Tibial nerve (tissue), 4 donors: ENCODE data around the gene SMAP1. TPM values are rescaled to one million over a fixed set of nuclear protein-coding genes. Genes with fewer than 3 reads are reported as not detected.

Experiments
- DNase-seq, 2 donors: peaks; one replicate each; pipeline ENCODE4 v3.0.0-alpha.2; 2019; ENCODE audit warnings: low spot score in 2 of 2
- H3K27ac ChIP-seq, 4 donors: fragments of 200-600 bp; sonication (generic) in 3 of 4; one replicate each; pipeline ENCODE4 v1.5.1; 2017 to 2019; ENCODE audit warnings: mild to moderate bottlenecking in 1 of 4
- H3K27me3 ChIP-seq, 2 donors: fragments of 200-600 bp; sonication (generic) in 1 of 2; one replicate each; pipeline versions ENCODE4 v1.5.1 to v1.6.0; 2017 to 2019
- H3K36me3 ChIP-seq, 3 donors: fragments of 200-600 bp; sonication (generic); one replicate each; pipeline ENCODE4 v1.5.1; 2018 to 2019
- H3K4me1 ChIP-seq, 4 donors: fragments of 200-600 bp; sonication (generic) in 3 of 4; one replicate each; pipeline ENCODE4 v1.5.1; 2017 to 2019
- H3K4me3 ChIP-seq, 4 donors: fragments of 200-600 bp; sonication (generic) in 3 of 4; one replicate each; pipeline ENCODE4 v1.5.1; 2017 to 2019; ENCODE audit warnings: mild to moderate bottlenecking in 1 of 4, moderate library complexity in 1 of 4
- H3K9me3 ChIP-seq, 4 donors: fragments of 200-600 bp; sonication (generic) in 3 of 4; one replicate each; pipeline ENCODE4 v1.5.1; 2017 to 2019
- EP300 ChIP-seq, 2 donors: sonication (generic); formaldehyde crosslinking; IDR thresholded peaks; one replicate each; pipeline ENCODE4 v1.6.1; 2017; ENCODE audit warnings: antibody characterized with exemption in 2 of 2, mild to moderate bottlenecking in 1 of 2
- POLR2A ChIP-seq, 2 donors: fragments of 450-650 bp; IDR thresholded peaks; one replicate each; pipeline ENCODE4 v1.6.1; 2017; ENCODE audit warnings: antibody characterized with exemption in 2 of 2, mild to moderate bottlenecking in 2 of 2, moderate library complexity in 2 of 2
- WGBS, 2 donors: methylation state at CpG; one replicate each; pipeline ENCODE4 v1.1.5; 2018; 5-methylcytosine and 5-hydroxymethylcytosine counted together
- total RNA-seq, 4 donors: library from RNA; depleted of rRNA; stranded (reverse); fragments of >200 nt; gene quantifications; one replicate each; pipeline ENCODE4 v1.1.0, GENCODE V29; 2016
- TF ChIP-seq, protein P1 (sequence below), 5 experiments: fragments of 200-600 bp in 3 of 5; fragments of 450-650 bp in 2 of 5; sonication (generic) in 3 of 5; IDR thresholded peaks; one replicate each; pipeline ENCODE4 v1.5.1; 2016 to 2019; ENCODE audit warnings: antibody characterized with exemption in 5 of 5, mild to moderate bottlenecking in 3 of 5, moderate library complexity in 2 of 5

SMAP1 gene
- total RNA-seq, 4 donors from 2014 or later = 18.0 to 21.6 (median 20.2) TPM

DNA sequence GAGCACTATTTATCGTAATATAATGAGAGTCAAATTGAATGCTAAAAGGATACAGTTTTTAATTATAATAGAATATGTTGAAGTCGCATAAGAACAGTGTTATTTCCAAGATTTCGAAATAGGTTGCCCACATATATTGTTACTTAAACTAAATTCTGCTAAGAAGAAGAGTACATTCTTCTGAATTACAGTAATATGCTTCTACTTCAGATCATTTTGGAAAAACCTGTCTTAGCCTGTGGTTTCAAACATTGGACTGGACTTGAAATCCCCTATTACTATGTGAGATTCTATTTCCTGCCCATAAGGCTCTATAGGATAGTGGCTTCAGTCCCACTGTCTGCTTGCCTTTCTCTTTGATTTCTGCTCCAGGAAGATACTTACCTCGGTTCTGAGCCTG lies 152.0 kb downstream of the SMAP1 start:
- H3K27ac ChIP-seq = no peak overlapping the region
- DNase-seq = no peak
- TF ChIP-seq, protein P1, sequence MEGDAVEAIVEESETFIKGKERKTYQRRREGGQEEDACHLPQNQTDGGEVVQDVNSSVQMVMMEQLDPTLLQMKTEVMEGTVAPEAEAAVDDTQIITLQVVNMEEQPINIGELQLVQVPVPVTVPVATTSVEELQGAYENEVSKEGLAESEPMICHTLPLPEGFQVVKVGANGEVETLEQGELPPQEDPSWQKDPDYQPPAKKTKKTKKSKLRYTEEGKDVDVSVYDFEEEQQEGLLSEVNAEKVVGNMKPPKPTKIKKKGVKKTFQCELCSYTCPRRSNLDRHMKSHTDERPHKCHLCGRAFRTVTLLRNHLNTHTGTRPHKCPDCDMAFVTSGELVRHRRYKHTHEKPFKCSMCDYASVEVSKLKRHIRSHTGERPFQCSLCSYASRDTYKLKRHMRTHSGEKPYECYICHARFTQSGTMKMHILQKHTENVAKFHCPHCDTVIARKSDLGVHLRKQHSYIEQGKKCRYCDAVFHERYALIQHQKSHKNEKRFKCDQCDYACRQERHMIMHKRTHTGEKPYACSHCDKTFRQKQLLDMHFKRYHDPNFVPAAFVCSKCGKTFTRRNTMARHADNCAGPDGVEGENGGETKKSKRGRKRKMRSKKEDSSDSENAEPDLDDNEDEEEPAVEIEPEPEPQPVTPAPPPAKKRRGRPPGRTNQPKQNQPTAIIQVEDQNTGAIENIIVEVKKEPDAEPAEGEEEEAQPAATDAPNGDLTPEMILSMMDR (IDR thresholded peaks at IDR 0.05) = no peak
- TF ChIP-seq EP300 (IDR thresholded peaks at IDR 0.05) = no peak
- no peak for TF ChIP-seq POLR2A (IDR thresholded peaks at IDR 0.05)
- 93% methylated on average over 4 of the region's 4 CpGs for WGBS, 2 donors
- no peaks in the 10 kb centered on the region for H3K36me3 ChIP-seq
- H3K27me3 ChIP-seq = no peaks in the 10 kb centered on the region
- no peak overlapping the region for H3K4me3 ChIP-seq
- peaks cover 0 to 8% (median 0%) of the 10 kb centered on the region in 4 donors for H3K4me1 ChIP-seq
- peaks cover 0 to 4% (median 0%) of the 10 kb centered on the region in 4 donors for H3K9me3 ChIP-seq

DNA sequence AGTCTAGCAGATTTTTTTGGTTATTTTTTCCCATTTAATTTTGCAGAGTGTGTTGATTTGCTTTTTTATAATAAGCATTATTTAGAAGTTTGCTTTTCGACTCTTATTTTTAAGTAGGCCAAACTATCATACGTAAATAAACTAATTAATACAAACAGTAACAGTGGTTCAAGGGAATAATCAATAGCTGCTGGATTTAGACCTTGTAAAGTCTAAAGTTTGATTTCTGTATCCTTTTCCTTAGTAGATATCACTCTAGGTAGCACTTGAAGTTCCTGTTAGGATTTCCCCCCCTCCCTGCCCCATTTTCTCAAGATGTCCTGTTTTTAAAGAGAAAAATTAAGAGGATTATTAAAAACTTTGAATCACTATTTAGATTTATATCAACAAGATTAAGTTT lies 153.1 kb downstream of the SMAP1 start:
- peaks cover 0 to 4% (median 0%) of the 10 kb centered on the region in 4 donors for H3K9me3 ChIP-seq
- H3K36me3 ChIP-seq = no peaks in the 10 kb centered on the region
- WGBS, 2 donors = 98 to 99% methylated on average over 2 of the region's 2 CpGs
- H3K4me3 ChIP-seq = no peak overlapping the region
- TF ChIP-seq POLR2A (IDR thresholded peaks at IDR 0.05) = no peak
- no peak for TF ChIP-seq EP300 (IDR thresholded peaks at IDR 0.05)
- TF ChIP-seq, protein P1 (IDR thresholded peaks at IDR 0.05) = no peak
- no peak overlapping the region for H3K27ac ChIP-seq
- H3K27me3 ChIP-seq = no peaks in the 10 kb centered on the region
- H3K4me1 ChIP-seq = peaks cover 0 to 8% (median 0%) of the 10 kb centered on the region in 4 donors
- DNase-seq = no peak

DNA sequence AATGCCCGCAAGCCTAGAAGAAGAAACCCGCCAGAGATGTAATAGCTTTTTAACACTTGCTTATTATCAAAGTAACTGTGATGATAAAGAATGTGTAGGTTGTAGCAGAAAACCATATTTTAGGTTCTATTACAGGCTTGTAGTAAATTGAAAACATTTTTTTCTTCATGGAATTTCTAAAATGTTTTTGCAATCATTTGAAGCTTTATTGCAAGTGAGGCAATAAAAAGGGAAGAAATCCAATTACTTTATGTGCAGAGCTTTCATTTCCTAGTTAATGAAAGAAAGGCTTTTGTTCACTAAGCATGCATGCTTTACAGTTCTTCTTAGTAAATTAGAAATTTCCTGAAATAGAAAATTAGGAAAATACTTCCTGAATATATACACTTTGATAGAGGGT lies 154.1 kb downstream of the SMAP1 start:
- no peak for DNase-seq
- 89 to 95% methylated on average over 2 of the region's 2 CpGs for WGBS, 2 donors
- Histone ChIP-seq H3K4me1 (peaks cover 0 to 8% (median 0%) of the 10 kb centered on the region in 4 donors), H3K9me3 (peaks cover 0 to 4% (median 0%) of the 10 kb centered on the region in 4 donors), H3K36me3 (no peaks in the 10 kb centered on the region), H3K27ac (peak overlapping the region in 1 of 4 donors; percentile 8), H3K4me3 (no peak overlapping the region), H3K27me3 (no peaks in the 10 kb centered on the region)
- TF ChIP-seq POLR2A (IDR thresholded peaks at IDR 0.05) = no peak
- TF ChIP-seq, protein P1 (IDR thresholded peaks at IDR 0.05) = no peak
- no peak for TF ChIP-seq EP300 (IDR thresholded peaks at IDR 0.05)

DNA sequence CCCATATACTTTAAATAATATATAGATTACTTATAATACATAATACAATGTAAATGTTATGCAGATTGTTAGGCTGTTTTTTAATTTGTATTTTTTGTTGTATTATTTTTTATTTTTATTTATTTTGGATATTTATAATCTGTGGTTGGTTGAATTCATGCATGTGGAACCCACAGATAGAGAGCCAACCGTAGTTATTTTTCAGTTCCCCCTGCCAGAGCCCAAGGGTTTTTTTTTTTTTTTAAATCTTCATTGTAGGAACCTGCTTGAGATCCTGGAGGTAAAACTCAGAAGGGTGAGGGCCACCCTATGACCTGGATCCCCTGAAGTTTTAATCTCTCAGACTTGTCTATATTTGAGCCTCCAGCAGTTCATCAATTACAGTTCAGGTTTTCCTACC lies 156.0 kb downstream of the SMAP1 start:
- DNase-seq = no peak
- Histone ChIP-seq H3K4me3 (no peak overlapping the region), H3K4me1 (peaks cover 0 to 8% (median 0%) of the 10 kb centered on the region in 4 donors), H3K36me3 (no peaks in the 10 kb centered on the region), H3K27me3 (no peaks in the 10 kb centered on the region), H3K9me3 (peaks cover 0 to 4% (median 0%) of the 10 kb centered on the region in 4 donors), H3K27ac (no peak overlapping the region)
- TF ChIP-seq, protein P1 (IDR thresholded peaks at IDR 0.05) = no peak
- TF ChIP-seq POLR2A (IDR thresholded peaks at IDR 0.05) = no peak
- TF ChIP-seq EP300 (IDR thresholded peaks at IDR 0.05) = no peak
- 84 to 86% methylated on average over 1 of the region's 1 CpG for WGBS, 2 donors

DNA sequence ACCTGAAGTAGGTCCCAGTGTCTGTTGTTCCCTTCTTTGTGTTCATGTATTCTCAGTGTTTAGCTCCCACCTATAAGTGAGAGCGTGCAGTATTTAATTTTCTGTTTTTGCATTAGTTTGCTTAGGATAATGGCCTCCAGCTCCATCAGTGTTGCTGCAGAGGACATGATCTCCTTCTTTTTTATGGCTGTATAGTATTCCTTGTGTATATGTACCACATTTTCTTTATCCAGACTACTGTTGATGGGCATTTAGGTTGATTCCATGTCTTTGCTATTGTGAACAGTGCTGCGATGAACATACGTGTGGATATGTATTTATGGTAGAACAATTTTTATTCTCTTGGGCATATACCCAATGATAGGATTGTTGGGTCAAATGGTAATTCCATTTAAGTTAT lies 163.7 kb downstream of the SMAP1 start:
- no peak for DNase-seq
- Histone ChIP-seq H3K9me3 (peaks cover 0 to 2% (median 0%) of the 10 kb centered on the region in 4 donors), H3K4me1 (peaks cover 0 to 5% (median 0%) of the 10 kb centered on the region in 4 donors), H3K27ac (no peak overlapping the region), H3K36me3 (no peaks in the 10 kb centered on the region), H3K4me3 (no peak overlapping the region), H3K27me3 (no peaks in the 10 kb centered on the region)
- no peak for TF ChIP-seq POLR2A (IDR thresholded peaks at IDR 0.05)
- WGBS, 2 donors = 97 to 100% methylated on average over 3 of the region's 3 CpGs

DNA sequence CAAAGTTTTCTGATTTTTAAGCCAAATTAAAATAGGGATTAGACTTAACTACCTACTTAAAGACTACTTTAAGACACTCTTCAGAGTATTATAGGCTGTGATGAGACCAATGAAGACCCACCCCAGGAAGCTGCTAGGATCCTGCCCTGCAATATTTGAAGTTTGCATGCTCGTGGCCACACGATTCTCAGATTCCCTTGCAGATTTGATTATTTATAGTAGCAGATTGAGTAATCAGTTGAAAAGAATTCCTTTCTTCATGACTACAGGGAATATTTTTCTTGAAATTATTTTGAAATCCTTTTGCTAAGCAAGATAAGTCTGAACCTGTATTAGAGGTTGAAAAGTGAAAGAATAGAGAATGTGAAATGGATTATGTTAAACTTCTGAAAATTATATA lies 166.8 kb downstream of the SMAP1 start:
- no peaks in the 10 kb centered on the region for H3K36me3 ChIP-seq
- H3K9me3 ChIP-seq = peaks cover 0 to 2% (median 0%) of the 10 kb centered on the region in 4 donors
- no peaks in the 10 kb centered on the region for H3K27me3 ChIP-seq
- 56 to 58% methylated on average over 2 of the region's 2 CpGs for WGBS, 2 donors
- no peak for DNase-seq
- peaks cover 0 to 5% (median 0%) of the 10 kb centered on the region in 4 donors for H3K4me1 ChIP-seq
- no peak for TF ChIP-seq EP300 (IDR thresholded peaks at IDR 0.05)
- TF ChIP-seq, protein P1 (IDR thresholded peaks at IDR 0.05) = no peak
- H3K4me3 ChIP-seq = no peak overlapping the region
- no peak overlapping the region for H3K27ac ChIP-seq
